ENCODE data around the gene BATF.

GRCh38 chr14:75591331-75591946 lies 69.2 kb downstream of the BATF start:
- no peak for TF ChIP-seq EZH2 (IDR thresholded peaks at IDR 0.05)
- TF ChIP-seq POLR2AphosphoS5 (IDR thresholded peaks at IDR 0.05; ENCODE audit: borderline replicate concordance, low read depth, low read length) = no peak
- no peak for TF ChIP-seq FOXP2 (optimal IDR thresholded peaks at IDR 0.05; ENCODE audit: control extremely low read depth, extremely low read length, insufficient read depth)

Measured in SK-N-MC (cell line).